HepG2 (cell line): Measurements from ENCODE around the gene CHST4. TPM values are rescaled to one million over a fixed set of nuclear protein-coding genes. Genes with fewer than 3 reads are reported as not detected.
A peak's percentile ranks its signal among the peaks of the same experiment; 100 is the strongest.

Experiments used
- ATF2 ChIP-seq: sonication (generic); formaldehyde crosslinking; IDR thresholded peaks from 2 replicates; pipeline ENCODE4 v1.4.0; 2020; ENCODE audit warnings: missing genetic modification reagents
- ESRRA ChIP-seq: sonication (generic); formaldehyde crosslinking; IDR thresholded peaks from 2 replicates; pipeline ENCODE4 v1.5.1; 2020; ENCODE audit warnings: mild to moderate bottlenecking, low read depth, missing genetic modification reagents
- GABPB1 ChIP-seq: IDR thresholded peaks from 2 replicates; pipeline ENCODE4 v1.6.1; 2016; ENCODE audit warnings: mild to moderate bottlenecking, missing genetic modification reagents, moderate library complexity, missing compliant biosample characterization
- HNF4G ChIP-seq, 2 experiments: sonication (generic) in 1 of 2; formaldehyde crosslinking in 1 of 2; IDR thresholded peaks; 2 replicates each; pipeline versions ENCODE4 v1.4.0 to v1.6.1; 2011 to 2020; ENCODE audit warnings: borderline replicate concordance in 2 of 2, low read depth in 2 of 2, mild to moderate bottlenecking in 2 of 2, low read length in 1 of 2, missing genetic modification reagents in 1 of 2, moderate library complexity in 1 of 2
- MAFF ChIP-seq: IDR thresholded peaks from 2 replicates; pipeline ENCODE4 v1.6.1; 2011; ENCODE audit warnings: low read depth, low read length, improper control_type of control experiment
- MAFG ChIP-seq: sonication (generic); formaldehyde crosslinking; IDR thresholded peaks from 2 replicates; pipeline ENCODE4 v1.5.1; 2020; ENCODE audit warnings: mild to moderate bottlenecking, missing genetic modification reagents
- MTF1 ChIP-seq: sonication (generic); formaldehyde crosslinking; IDR thresholded peaks from 2 replicates; pipeline ENCODE4 v1.5.0; 2020; ENCODE audit warnings: missing genetic modification reagents
- SIX4 ChIP-seq: sonication (generic); formaldehyde crosslinking; IDR thresholded peaks from 2 replicates; pipeline ENCODE4 v1.4.0; 2020; ENCODE audit warnings: missing genetic modification reagents
- ZFP36L2 ChIP-seq: sonication (generic); formaldehyde crosslinking; IDR thresholded peaks from 2 replicates; pipeline ENCODE4 v1.4.0; 2020; ENCODE audit warnings: missing genetic modification reagents
- ZFP82 ChIP-seq: sonication (generic); formaldehyde crosslinking; IDR thresholded peaks from 2 replicates; pipeline ENCODE4 v1.5.1; 2020; ENCODE audit warnings: mild to moderate bottlenecking, missing genetic modification reagents, borderline replicate concordance
- ZFP90 ChIP-seq: sonication (generic); formaldehyde crosslinking; IDR thresholded peaks from 2 replicates; pipeline ENCODE4 v1.8.0; 2022; ENCODE audit warnings: missing genetic modification reagents, mild to moderate bottlenecking, inconsistent platforms, borderline replicate concordance
- ZNF496 ChIP-seq: sonication (generic); formaldehyde crosslinking; IDR thresholded peaks from 2 replicates; pipeline ENCODE4 v1.8.1; 2023; ENCODE audit warnings: mild to moderate bottlenecking, moderate library complexity, missing genetic modification reagents; ENCODE audit not compliant: insufficient replicate concordance
- ZNF574 ChIP-seq: sonication (generic); formaldehyde crosslinking; IDR thresholded peaks from 2 replicates; pipeline ENCODE4 v1.4.0; 2020; ENCODE audit warnings: missing genetic modification reagents
- ZNF607 ChIP-seq: sonication (generic); formaldehyde crosslinking; IDR thresholded peaks from 2 replicates; pipeline ENCODE4 v1.5.1; 2020; ENCODE audit warnings: missing genetic modification reagents, mild to moderate bottlenecking, borderline replicate concordance
- ZNF878 ChIP-seq: sonication (generic); formaldehyde crosslinking; IDR thresholded peaks from 2 replicates; pipeline ENCODE4 v1.8.1; 2023; ENCODE audit warnings: mild to moderate bottlenecking, missing genetic modification reagents, moderate library complexity
- polyA plus RNA-seq, 8 experiments: library from polyadenylated mRNA; depleted of rRNA in 3 of 8; stranded (reverse) in 7 of 8; unstranded in 1 of 8; fragments of >200 nt; fragmentation: Illumina TruSeq in 4 of 8; extraction: Trizol in 4 of 8; gene quantifications; 2 replicates each; pipeline versions ENCODE4 v1.2.1 to v1.2.3, GENCODE V29; 2011 to 2016; ENCODE audit warnings: low read depth in 4 of 8, missing spikeins in 1 of 8, mixed read lengths in 1 of 8; ENCODE audit not compliant: insufficient read depth in 1 of 8
- total RNA-seq, 5 experiments: library from RNA; depleted of rRNA; stranded (reverse); fragments of >200 nt; fragmentation: Illumina TruSeq; extraction: Trizol; gene quantifications; 2 replicates each; pipeline ENCODE4 v1.2.3, GENCODE V29; 2016; ENCODE audit warnings: low read depth in 1 of 5
- TF ChIP-seq, protein P1 (sequence below): sonication (generic); formaldehyde crosslinking; IDR thresholded peaks from 2 replicates; pipeline ENCODE4 v1.4.0; 2020; ENCODE audit warnings: mild to moderate bottlenecking, low read depth, missing genetic modification reagents
- TF ChIP-seq, protein P2 (sequence below): IDR thresholded peaks from 2 replicates; pipeline ENCODE4 v1.4.0; 2020; ENCODE audit warnings: mild to moderate bottlenecking, missing genetic modification reagents
- TF ChIP-seq, protein P3 (sequence below): sonication (generic); formaldehyde crosslinking; IDR thresholded peaks from 2 replicates; pipeline ENCODE4 v1.8.1; 2023; ENCODE audit warnings: mild to moderate bottlenecking, moderate library complexity, missing genetic modification reagents

The CHST4 gene
- total and polyA plus RNA-seq, 2 of the 13 experiments (the other 11 are each of a cell fraction or from before 2014, with no cell fraction given): not detected

DNA sequence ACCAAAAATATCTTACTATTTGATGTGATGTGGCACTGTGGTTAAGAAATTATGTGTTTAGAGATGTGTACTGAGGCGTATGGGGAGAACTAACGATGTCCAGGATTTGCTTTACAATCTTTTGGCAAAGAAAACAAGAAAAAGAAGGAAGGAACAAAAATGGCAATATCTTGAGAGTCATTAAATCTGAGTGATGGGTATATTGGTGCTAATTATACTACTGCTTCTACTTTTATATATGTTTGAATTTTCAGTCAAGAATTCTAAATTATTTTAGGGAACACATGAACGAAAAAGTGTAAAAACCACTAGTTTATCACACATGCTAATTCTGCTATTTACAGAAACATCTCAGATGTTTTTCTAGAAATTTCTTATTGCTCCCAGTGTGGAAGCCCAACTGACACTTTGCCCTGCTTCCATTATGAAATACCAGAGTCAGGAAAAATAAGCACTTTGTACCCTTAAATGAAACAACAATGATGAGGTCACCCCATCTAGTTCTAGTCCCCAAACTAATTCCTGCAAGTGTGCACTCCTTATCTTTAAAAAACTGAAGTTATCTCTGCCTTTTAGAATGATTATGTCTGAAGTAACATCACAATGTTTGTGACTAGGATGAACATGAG is 31.8 kb downstream of the CHST4 start (continued):
- TF ChIP-seq ZFP36L2 (CRISPR knock-in tag) (no peak), SIX4 (CRISPR knock-in tag) (no peak), ZNF574 (CRISPR knock-in tag) (no peak), MTF1 (CRISPR knock-in tag) (no peak), ZFP90 (CRISPR knock-in tag) (no peak), HNF4G (IDR thresholded peaks at IDR 0.05; ENCODE audit: borderline replicate concordance, low read depth, low read length) (peak; percentile 56), HNF4G (CRISPR knock-in tag; IDR thresholded peaks at IDR 0.05; ENCODE audit: borderline replicate concordance, low read depth) (no peak), ESRRA (CRISPR knock-in tag) (0 out of 2 replicates have a peak, but pooled peaks have one; percentile 30), ZNF878 (no peak), ZNF496 (CRISPR knock-in tag) (no peak), MAFG (CRISPR knock-in tag) (no peak), GABPB1 (CRISPR knock-in tag) (no peak), ZNF607 (CRISPR knock-in tag) (no peak), MAFF (no peak), ATF2 (CRISPR knock-in tag) (peak; percentile 92), ZFP82 (CRISPR knock-in tag) (no peak)
- TF ChIP-seq, protein P1, sequence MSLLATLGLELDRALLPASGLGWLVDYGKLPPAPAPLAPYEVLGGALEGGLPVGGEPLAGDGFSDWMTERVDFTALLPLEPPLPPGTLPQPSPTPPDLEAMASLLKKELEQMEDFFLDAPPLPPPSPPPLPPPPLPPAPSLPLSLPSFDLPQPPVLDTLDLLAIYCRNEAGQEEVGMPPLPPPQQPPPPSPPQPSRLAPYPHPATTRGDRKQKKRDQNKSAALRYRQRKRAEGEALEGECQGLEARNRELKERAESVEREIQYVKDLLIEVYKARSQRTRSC: no peak
- TF ChIP-seq, protein P2, sequence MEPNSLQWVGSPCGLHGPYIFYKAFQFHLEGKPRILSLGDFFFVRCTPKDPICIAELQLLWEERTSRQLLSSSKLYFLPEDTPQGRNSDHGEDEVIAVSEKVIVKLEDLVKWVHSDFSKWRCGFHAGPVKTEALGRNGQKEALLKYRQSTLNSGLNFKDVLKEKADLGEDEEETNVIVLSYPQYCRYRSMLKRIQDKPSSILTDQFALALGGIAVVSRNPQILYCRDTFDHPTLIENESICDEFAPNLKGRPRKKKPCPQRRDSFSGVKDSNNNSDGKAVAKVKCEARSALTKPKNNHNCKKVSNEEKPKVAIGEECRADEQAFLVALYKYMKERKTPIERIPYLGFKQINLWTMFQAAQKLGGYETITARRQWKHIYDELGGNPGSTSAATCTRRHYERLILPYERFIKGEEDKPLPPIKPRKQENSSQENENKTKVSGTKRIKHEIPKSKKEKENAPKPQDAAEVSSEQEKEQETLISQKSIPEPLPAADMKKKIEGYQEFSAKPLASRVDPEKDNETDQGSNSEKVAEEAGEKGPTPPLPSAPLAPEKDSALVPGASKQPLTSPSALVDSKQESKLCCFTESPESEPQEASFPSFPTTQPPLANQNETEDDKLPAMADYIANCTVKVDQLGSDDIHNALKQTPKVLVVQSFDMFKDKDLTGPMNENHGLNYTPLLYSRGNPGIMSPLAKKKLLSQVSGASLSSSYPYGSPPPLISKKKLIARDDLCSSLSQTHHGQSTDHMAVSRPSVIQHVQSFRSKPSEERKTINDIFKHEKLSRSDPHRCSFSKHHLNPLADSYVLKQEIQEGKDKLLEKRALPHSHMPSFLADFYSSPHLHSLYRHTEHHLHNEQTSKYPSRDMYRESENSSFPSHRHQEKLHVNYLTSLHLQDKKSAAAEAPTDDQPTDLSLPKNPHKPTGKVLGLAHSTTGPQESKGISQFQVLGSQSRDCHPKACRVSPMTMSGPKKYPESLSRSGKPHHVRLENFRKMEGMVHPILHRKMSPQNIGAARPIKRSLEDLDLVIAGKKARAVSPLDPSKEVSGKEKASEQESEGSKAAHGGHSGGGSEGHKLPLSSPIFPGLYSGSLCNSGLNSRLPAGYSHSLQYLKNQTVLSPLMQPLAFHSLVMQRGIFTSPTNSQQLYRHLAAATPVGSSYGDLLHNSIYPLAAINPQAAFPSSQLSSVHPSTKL (CRISPR knock-in tag): peak; percentile 69
- TF ChIP-seq, protein P3, sequence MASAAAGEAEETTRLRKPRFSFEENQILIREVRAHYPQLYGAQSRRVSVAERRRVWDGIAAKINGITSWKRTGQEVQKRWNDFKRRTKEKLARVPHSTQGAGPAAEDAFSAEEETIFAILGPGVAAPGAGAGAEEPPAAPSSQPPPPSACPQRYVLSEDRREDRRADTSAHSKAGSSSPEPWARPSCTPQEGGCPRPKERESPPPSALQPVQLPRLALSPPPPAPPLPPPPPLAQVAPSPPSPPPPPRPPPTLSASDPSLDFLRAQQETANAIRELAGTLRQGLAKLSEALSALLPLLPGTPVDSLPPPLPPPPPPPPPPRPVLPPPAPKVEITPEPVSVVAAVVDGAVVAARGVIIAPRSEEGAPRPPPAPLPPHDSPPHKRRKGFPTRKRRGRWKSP (CRISPR knock-in tag): no peak
